Esophagus squamous epithelium (tissue), 4 donors: ENCODE data around the gene SYT9.

Experiments used
- CTCF ChIP-seq, 6 experiments: fragments of 450-650 bp in 4 of 6; fragments of 200-600 bp in 2 of 6; sonication (generic) in 2 of 6; IDR thresholded peaks; one replicate each; pipeline ENCODE4 v1.5.1; 2016 to 2019; ENCODE audit warnings: antibody characterized with exemption in 6 of 6, mild to moderate bottlenecking in 4 of 6, moderate library complexity in 4 of 6
- POLR2A ChIP-seq, 4 donors: fragments of 450-650 bp; IDR thresholded peaks; one replicate each; pipeline ENCODE4 v1.6.1; 2017; ENCODE audit warnings: antibody characterized with exemption in 4 of 4, mild to moderate bottlenecking in 4 of 4, moderate library complexity in 3 of 4

GRCh38 chr11:7413961-7414915 lies 162.5 kb downstream of the SYT9 start:
- TF ChIP-seq CTCF (IDR thresholded peaks at IDR 0.05) (no peak), POLR2A (IDR thresholded peaks at IDR 0.05) (no peak)
